Smooth muscle cell of the umbilical artery (primary cell): Measurements from ENCODE around the gene SLC29A2. TPM values are rescaled to one million over a fixed set of nuclear protein-coding genes. Genes with fewer than 3 reads are reported as not detected.

Source experiments
- total RNA-seq: library from RNA; depleted of rRNA; stranded (reverse); fragments of >200 nt; gene quantifications from 2 replicates; pipeline ENCODE4 v1.2.3, GENCODE V29; 2014

The SLC29A2 gene
- total RNA-seq, result 0.30 and 0.97 TPM in 2 replicates

DNA sequence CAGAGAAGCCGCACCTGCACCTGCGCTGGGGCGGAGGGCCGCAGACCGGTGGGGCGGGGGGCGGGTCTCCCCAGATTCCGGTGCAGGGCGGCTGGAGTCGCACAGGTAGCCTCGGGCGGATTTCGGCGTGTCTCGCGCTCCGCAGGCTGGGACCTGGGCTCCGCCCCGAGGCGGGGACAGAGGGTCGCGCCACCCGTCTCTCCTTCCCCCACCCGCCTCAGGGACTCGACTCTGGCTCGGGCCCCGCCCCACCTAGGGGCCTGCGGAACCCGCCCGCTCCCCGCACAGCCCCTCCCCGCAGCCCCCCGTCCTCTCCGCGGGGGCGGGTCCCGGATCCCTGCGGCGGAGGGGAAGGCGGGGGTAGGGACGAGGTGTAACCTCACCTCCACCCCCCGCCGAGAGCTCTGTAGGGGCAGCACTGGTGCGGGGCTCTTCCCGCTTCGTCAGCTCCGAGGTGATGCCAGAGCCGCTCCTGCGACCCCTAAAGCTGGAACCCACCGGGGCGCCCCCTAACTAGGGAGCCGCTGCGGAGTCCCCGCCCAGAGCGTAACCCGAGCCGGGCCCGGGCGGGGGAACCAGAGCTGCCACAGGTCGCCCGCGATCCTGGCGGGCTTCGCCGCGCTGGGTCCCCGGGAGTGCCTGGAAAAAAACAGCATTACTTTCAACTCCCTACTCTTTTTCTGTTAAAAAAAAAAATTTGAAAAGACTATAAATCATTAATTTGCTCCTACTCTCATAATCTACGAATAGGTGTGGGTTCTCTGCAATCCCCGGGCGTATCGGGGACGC lies at the start of gene SLC29A2:
TSS of gene SLC29A2 (minus strand) at position 134 of the 789 bp plus-strand sequence. CDS start 169 bp downstream, outside the sequence.

GRCh38 chr11:66420671-66421476 lies 49.3 kb upstream of the SLC29A2 start, which contains the start of gene NPAS4:
Gene NPAS4, plus strand, starts transcription at chr11:66421035. Its CDS starts 145 bp downstream, at chr11:66421180.

GRCh38 chr11:66347425-66348276 lies 23.9 kb downstream of the SLC29A2 start, which contains the start of gene B4GAT1:
Gene B4GAT1, minus strand, starts transcription at chr11:66347629. Its CDS starts 84 bp downstream, at chr11:66347545.

DNA sequence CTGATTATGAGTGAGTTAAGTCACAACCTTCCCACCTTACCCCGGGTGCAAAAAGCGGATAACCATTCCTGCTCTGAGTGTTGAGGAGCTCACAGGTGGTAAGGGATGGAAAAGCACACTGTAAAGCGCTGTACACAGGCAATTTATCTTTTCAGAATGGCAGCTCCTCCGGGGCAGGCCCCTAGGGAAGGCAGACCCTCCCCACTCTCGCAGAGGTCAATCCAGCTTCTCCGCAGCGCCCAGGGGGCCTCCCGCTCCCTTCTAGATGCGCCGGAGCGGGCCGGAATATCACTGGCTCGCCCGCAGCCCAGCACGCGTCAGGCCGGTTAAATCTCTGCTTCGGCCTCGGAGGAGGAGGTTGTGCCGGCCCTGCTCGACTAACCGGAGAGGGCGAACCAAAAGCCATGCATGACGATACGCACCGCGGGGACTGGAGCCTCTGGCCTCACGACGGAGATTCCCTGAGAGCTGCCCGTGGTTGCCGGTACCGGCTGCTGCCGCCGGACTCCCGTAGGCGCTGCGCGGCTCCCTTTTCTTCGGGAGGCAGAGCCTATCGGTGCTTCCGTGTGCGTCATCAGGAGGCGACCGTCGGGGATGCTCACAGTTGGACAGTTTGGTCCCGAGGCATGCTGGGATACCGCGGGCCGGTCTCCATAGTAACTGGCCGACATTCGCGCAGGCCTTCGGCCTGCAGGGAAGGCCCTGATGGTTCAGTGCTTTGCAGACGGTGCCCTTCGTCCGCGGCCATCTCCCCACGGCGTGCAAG lies 26.8 kb downstream of the SLC29A2 start, which contains the start of gene BRMS1:
TSS of gene BRMS1 (minus strand) at position 555 of the 766 bp plus-strand sequence. CDS start 2,870 bp downstream, outside the sequence.

GRCh38 chr11:66336234-66337102 lies 35.1 kb downstream of the SLC29A2 start, which contains the start of gene RIN1:
Gene RIN1, minus strand, starts transcription at chr11:66336434. Its CDS starts 32 bp downstream, at chr11:66336402.

GRCh38 chr11:66316849-66317251 lies 54.7 kb downstream of the SLC29A2 start, which contains the start of gene CD248:
Gene CD248, minus strand, starts transcription at chr11:66317044. Its CDS starts 17 bp downstream, at chr11:66317027.

Other genes starting within 250 kb of the SLC29A2 start
- 24.3 and 41.8 TPM in 2 replicates for gene KLC2, start 114.1 kb downstream of the SLC29A2 start, total RNA-seq
- 60.3 and 122 TPM in 2 replicates for gene RAB1B, start 103.1 kb downstream of the SLC29A2 start, total RNA-seq
- gene CNIH2, start 93.6 kb downstream of the SLC29A2 start, total RNA-seq, result 0.37 TPM in 1 of 2 replicates, not detected in the other
- 152 and 209 TPM in 2 replicates for gene YIF1A, start 82.6 kb downstream of the SLC29A2 start, total RNA-seq
- under 0.01 and 0.42 TPM in 2 replicates for gene TMEM151A, start 79.9 kb downstream of the SLC29A2 start, total RNA-seq
- gene CD248, start 54.7 kb downstream of the SLC29A2 start, total RNA-seq, result 52.9 and 81.7 TPM in 2 replicates
- gene RIN1, start 35.3 kb downstream of the SLC29A2 start, total RNA-seq, result 8.3 and 19.2 TPM in 2 replicates
- 35.9 and 38.6 TPM in 2 replicates for gene BRMS1, start 26.7 kb downstream of the SLC29A2 start, total RNA-seq
- 44.0 and 95.6 TPM in 2 replicates for gene B4GAT1, start 24.1 kb downstream of the SLC29A2 start, total RNA-seq
- gene NPAS4, start 49.3 kb upstream of the SLC29A2 start, total RNA-seq, result not detected in 2 replicates
- gene MRPL11, start 67.1 kb upstream of the SLC29A2 start, total RNA-seq, result 24.6 and 34.3 TPM in 2 replicates
- gene PELI3, start 95.1 kb upstream of the SLC29A2 start, total RNA-seq, result 8.6 and 13.4 TPM in 2 replicates
- gene DPP3, start 108.7 kb upstream of the SLC29A2 start, total RNA-seq, result 43.1 and 63.9 TPM in 2 replicates
- 34.4 and 38.2 TPM in 2 replicates for gene BBS1, start 138.9 kb upstream of the SLC29A2 start, total RNA-seq
- gene ZDHHC24, start 174.3 kb upstream of the SLC29A2 start, total RNA-seq, result 15.7 and 16.1 TPM in 2 replicates
- under 0.01 and 0.09 TPM in 2 replicates for gene ACTN3, start 175.1 kb upstream of the SLC29A2 start, total RNA-seq
- 13.8 and 27.0 TPM in 2 replicates for gene CTSF, start 196.8 kb upstream of the SLC29A2 start, total RNA-seq
- 0.32 and 0.89 TPM in 2 replicates for gene CCDC87, start 221.3 kb upstream of the SLC29A2 start, total RNA-seq
- gene CCS, start 221.4 kb upstream of the SLC29A2 start, total RNA-seq, result 30.9 and 41.6 TPM in 2 replicates
- gene RBM14, start 244.9 kb upstream of the SLC29A2 start, total RNA-seq, result 25.2 and 43.8 TPM in 2 replicates